Bronchial epithelial cell (primary cell): Measurements from ENCODE around the gene GNAL. TPM values are rescaled to one million over a fixed set of nuclear protein-coding genes. Genes with fewer than 3 reads are reported as not detected.

Experiments used
- DNase-seq: peaks from one replicate; pipeline ENCODE4 v3.0.0-alpha.2; 2010; ENCODE audit warnings: low read depth
- FAIRE-seq: peaks from 2 replicates; lab custom pipeline; 2011; peaks lifted over from hg19 to GRCh38; lab: Jason Lieb, UNC
- H3K27me3 ChIP-seq: 2 replicates; pipeline ENCODE4 v1.5.1; 2011; ENCODE audit warnings: low read length; ENCODE audit not compliant: control insufficient read depth, insufficient read depth
- H3K36me3 ChIP-seq: 2 replicates; pipeline ENCODE4 v1.5.1; 2011; ENCODE audit warnings: low read length; ENCODE audit not compliant: control insufficient read depth, insufficient read depth
- H3K4me3 ChIP-seq: 2 replicates; pipeline ENCODE4 v1.5.1; 2011; ENCODE audit warnings: mild to moderate bottlenecking, low read depth, low read length, control low read depth
- total RNA-seq: library from RNA; depleted of rRNA; stranded (reverse); fragments of >200 nt; gene quantifications from 2 replicates; pipeline ENCODE4 v1.2.1, GENCODE V29; 2014
- TF ChIP-seq, protein P1 (sequence below): IDR thresholded peaks from 2 replicates; pipeline ENCODE4 v1.5.1; 2011; ENCODE audit warnings: mild to moderate bottlenecking, moderate library complexity, low read length, control low read depth, inconsistent platforms; ENCODE audit not compliant: insufficient read depth, severe bottlenecking

Gene GNAL
- total RNA-seq, 1 donor from 2014 or later = 10.8 TPM

DNA sequence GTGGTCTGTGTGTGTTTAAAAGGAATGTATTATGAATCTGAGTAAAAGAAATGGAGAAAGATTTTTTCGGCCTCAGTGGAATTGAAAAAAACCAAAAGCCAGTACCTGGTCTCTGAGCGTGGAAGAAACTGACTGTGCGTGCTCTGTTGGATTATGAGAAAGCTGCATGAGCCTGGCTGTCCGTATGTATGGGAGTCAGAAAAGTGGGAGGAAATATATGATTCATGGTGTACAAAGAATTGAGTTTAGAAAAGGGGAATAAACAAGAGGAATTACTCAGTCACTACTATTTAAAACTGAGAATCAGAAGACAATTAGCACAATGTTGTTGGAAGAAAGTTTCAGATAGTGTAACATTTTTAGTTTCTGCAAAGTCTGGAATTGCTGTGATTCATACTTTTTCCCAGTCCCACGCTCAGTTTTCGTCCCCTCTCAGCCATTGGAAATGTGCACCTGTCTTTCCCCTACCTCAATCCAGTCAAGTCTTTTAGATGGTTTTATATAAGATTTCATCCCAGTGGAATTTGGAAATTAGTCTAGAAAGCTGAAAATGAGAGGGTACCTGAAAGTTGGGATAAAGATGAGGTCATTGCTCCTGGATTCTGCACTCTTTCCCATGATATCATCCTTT is 95.7 kb downstream of the GNAL start:
- no peaks in the 10 kb centered on the region for H3K36me3 ChIP-seq
- no peak for FAIRE-seq
- no peaks in the 10 kb centered on the region for H3K27me3 ChIP-seq
- DNase-seq = no peak
- H3K4me3 ChIP-seq = no peak overlapping the region
- TF ChIP-seq, protein P1, sequence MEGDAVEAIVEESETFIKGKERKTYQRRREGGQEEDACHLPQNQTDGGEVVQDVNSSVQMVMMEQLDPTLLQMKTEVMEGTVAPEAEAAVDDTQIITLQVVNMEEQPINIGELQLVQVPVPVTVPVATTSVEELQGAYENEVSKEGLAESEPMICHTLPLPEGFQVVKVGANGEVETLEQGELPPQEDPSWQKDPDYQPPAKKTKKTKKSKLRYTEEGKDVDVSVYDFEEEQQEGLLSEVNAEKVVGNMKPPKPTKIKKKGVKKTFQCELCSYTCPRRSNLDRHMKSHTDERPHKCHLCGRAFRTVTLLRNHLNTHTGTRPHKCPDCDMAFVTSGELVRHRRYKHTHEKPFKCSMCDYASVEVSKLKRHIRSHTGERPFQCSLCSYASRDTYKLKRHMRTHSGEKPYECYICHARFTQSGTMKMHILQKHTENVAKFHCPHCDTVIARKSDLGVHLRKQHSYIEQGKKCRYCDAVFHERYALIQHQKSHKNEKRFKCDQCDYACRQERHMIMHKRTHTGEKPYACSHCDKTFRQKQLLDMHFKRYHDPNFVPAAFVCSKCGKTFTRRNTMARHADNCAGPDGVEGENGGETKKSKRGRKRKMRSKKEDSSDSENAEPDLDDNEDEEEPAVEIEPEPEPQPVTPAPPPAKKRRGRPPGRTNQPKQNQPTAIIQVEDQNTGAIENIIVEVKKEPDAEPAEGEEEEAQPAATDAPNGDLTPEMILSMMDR = no peak

GRCh38 chr18:11785444-11786055 is 96.5 kb downstream of the GNAL start:
- Histone ChIP-seq H3K4me3 (no peak overlapping the region), H3K27me3 (no peaks in the 10 kb centered on the region), H3K36me3 (no peaks in the 10 kb centered on the region)
- FAIRE-seq (no peak), DNase-seq (no peak)
- TF ChIP-seq, protein P1 = no peak

GRCh38 chr18:11789716-11790510 is 100.8 kb downstream of the GNAL start:
- TF ChIP-seq, protein P1 = no peak
- Histone ChIP-seq H3K27me3 (no peaks in the 10 kb centered on the region), H3K4me3 (no peak overlapping the region), H3K36me3 (no peaks in the 10 kb centered on the region)
- no peak for FAIRE-seq
- DNase-seq = no peak

- H3K36me3 ChIP-seq = no peaks in the 10 kb centered on the region
- H3K4me3 ChIP-seq = no peak overlapping the region
- TF ChIP-seq, protein P1 = no peak
- FAIRE-seq = no peak
- no peaks in the 10 kb centered on the region for H3K27me3 ChIP-seq
- DNase-seq = no peak
Measured at GRCh38 chr18:11791131-11791530, 102.1 kb downstream of the GNAL start.

DNA sequence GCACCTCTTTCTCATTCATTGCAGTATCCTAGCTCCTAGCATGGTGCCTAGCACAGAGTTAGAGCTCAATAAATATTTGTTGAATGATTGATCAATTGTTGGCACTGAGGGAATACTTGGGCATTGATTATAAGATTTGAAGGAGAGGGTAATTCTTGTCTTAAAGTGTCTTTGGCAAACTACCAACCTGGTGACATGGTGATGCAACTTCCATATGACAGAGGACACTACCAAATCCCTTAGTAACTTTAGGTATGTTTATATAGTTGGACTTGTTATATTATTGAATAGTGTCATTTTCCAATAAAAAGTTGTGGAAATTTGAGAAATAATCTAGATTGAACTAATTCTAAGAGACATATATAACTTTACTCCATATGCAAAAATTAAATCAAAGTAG is 103.6 kb downstream of the GNAL start:
- no peaks in the 10 kb centered on the region for H3K27me3 ChIP-seq
- TF ChIP-seq, protein P1 = no peak
- DNase-seq (no peak), FAIRE-seq (no peak)
- H3K4me3 ChIP-seq = no peak overlapping the region
- H3K36me3 ChIP-seq = no peaks in the 10 kb centered on the region
